NOMO-1 treated with dmso at 0.1 percent for 144 hours (cell line): ENCODE data around the gene ERICH2.

Experiments
- DNase-seq: peaks from one replicate; lab custom pipeline; 2025; ENCODE audit not compliant: unreplicated experiment; lab: John Stamatoyannopoulos, UW

Gene ERICH2

GRCh38 chr2:170831115-170831514 lies 60.9 kb downstream of the ERICH2 start:
- DNase-seq: no peak

DNA sequence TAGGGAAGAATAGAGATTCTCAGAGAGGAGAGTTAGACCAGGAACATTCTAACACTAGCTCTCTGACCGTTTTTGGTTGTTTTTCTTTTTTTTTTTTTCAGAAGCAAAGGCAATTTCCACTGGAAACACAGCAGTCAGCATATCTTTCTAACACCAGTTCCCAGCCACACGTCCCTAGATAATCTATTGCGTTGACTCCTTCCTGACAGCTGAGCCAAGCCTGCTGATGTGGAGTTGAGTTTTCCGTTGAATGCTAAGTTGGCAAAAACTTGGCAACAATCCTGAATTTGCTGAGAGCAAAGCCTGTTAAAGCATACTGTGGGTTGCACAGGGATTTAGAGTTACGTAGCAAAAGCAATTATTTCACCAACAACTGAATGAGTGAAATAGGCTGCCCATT lies 65.8 kb downstream of the ERICH2 start:
- no peak for DNase-seq

- DNase-seq: no peak
Measured at GRCh38 chr2:170840717-170841210, 70.6 kb downstream of the ERICH2 start.

DNA sequence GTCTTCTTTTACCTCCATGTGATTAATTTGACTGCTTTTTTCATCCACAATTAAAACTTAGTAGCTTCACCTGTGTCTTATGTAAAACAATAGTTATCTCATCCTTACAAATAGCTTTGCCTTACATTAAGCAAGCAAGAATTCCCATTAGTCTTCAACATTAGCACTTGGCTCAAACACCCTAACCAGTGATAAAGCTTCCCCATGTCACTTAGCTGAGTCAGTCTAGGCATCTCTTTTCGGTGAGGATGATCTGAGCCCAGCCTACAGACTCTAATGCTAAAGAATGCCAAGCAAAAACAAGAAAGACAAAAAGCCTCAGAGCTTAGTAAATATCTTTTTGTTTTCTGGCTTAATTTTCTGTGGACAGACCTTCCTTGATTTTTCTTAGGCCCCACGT lies 72.6 kb downstream of the ERICH2 start:
- no peak for DNase-seq

GRCh38 chr2:170843656-170844055 lies 73.5 kb downstream of the ERICH2 start:
- no peak for DNase-seq

GRCh38 chr2:170845343-170845742 lies 75.2 kb downstream of the ERICH2 start:
- DNase-seq: no peak

DNA sequence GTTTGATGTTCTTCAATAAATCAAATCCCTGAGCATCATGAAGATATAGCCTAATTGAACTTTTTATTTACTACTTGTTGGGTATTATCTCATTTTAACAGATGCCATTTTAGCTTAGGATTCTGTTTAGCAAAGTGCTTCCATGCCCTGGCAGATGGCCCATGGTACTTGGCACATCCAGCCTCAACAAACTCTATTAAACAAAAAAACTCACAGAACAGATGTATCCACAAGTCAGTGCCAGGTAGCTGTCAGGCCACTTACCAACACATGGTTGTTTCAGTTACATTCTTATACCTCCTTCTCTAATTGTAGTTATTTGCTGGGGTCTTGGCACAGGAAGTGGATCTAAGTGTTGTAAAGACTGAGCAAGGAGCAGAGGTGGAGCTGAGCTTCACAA lies 76.1 kb downstream of the ERICH2 start:
- DNase-seq: no peak

DNA sequence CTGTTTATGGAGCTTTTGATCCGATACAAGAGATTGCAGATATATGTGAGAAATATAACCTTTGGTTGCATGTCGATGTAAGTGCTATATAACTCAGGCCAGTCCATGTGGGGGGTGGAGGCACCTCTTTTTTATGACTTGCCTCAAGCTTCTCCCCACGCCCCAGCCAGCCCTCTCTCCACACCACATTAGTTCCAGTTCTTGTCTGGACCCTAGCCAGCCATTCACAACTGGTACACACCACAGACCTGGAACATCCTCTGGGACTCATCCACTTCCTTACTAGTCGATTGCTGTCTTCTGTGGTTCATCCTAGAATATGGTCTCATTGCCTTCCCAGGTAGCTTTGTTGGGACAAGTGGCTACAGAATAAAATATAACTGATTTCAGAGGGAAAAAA lies 77.5 kb downstream of the ERICH2 start:
- no peak for DNase-seq
